Measurements from ENCODE around the gene ARL8A.
"Not testable (repeated sequence)": the region's sequence is repeated elsewhere in the genome, so short reads cannot be mapped to it uniquely, and the experiment has no call there.

Gene ARL8A

DNA sequence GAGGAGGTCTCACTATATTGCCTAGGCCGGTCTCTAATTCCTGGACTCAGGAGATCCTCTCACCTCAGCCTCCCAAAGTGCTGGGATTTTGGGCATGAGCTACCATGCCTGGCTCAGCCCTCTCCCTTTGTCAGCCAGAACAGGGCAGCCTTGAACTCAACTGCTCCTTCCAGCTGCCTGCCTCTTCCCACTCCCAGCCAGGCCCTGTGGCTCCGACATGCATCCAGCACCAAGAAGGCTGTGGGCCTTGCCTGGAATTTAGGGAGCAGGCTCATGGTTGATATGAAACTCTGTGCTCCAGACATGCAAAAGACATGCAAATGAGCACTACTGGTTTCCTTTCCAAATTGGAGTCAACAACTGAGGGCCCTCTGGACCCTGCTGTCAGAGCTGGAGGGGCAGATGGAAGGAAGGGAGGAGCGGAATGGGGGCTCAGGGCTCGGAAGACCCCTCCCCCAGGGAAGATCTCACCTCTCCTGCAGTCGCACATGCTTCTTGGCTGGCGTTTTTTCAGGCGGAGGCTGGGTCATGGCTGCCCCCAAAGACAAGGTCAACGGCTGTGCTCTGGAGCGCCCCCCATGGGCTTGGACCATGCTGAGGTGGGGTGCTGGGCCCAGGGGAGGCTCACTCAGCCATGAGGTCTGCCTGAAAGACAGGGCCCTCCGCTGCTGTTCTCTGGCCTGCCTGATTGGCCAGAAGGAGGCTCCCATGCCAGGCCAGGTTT lies 14.4 kb upstream of the ARL8A start:
- no peak for DNase-seq (ENCODE audit: low read depth in 2 of 2)

DNA sequence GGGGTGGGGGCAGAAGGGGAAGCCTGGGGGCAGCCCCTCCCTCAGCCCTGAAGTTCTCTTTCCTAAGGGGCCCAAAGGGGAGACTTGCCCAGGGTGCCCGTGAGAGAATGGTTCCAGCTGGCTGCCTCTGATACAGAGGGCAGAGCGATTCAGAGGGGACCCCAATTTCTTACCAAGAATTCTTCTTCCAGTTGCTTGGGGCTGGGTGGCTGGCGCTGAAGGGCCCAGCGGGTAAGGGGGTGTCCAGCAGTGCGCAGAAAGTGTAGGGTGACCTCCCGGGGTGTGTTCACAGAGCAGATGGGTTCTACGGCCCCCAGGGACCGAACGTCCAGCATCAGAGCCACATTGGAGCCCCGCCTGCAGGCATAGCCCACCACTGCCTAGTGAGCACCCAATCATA lies 13.4 kb upstream of the ARL8A start:
- DNase-seq (ENCODE audit: low read depth in 2 of 2): no peak

DNA sequence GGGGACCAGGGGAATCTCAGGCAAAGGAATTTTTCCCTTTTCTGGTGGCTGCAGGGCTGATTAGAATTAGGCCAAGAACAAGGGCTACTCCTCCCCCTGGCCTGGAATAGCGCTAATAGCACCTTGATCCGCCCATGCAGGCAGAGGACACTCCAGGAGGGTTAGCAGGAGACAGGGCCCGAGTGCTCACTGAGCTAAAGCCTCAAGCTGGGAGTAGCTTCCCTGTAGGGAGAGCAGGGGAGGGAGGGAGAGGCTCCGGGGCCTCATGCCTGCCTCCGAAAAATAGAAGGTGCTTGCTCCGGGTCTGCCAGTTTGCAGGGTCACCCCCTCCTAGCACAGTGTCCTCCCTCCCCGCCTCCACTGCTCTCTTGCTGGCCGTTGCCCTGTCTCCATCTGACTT lies 12.1 kb upstream of the ARL8A start:
- DNase-seq (ENCODE audit: low read depth in 2 of 2): no peak

DNA sequence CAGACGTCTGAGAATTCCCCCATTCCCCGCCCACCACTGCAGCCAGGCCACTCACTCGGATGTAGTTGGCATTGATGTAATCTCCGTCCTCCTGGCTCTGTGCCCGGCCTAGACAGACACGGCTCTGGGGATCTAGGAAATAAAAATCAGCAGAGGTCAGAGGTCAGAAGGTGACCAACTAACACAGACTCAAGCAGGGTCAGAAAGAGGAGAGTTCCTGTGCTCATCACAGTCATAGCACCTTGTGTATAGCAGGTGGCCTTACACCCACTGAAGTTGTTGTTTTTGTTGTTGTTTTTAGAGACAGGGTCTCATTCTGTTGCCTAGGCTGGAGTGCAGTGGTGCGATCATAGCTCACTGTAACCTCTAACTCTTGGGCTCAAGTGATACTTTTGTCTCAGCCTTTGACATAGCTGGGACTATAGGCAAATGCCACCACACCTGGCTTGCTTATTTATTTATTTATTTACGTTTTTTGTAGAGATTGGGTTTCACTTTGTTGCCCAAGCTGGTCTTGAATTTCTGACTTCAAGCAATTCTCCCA lies 11.0 kb upstream of the ARL8A start:
- DNase-seq (ENCODE audit: low read depth in 2 of 2): no peak

DNA sequence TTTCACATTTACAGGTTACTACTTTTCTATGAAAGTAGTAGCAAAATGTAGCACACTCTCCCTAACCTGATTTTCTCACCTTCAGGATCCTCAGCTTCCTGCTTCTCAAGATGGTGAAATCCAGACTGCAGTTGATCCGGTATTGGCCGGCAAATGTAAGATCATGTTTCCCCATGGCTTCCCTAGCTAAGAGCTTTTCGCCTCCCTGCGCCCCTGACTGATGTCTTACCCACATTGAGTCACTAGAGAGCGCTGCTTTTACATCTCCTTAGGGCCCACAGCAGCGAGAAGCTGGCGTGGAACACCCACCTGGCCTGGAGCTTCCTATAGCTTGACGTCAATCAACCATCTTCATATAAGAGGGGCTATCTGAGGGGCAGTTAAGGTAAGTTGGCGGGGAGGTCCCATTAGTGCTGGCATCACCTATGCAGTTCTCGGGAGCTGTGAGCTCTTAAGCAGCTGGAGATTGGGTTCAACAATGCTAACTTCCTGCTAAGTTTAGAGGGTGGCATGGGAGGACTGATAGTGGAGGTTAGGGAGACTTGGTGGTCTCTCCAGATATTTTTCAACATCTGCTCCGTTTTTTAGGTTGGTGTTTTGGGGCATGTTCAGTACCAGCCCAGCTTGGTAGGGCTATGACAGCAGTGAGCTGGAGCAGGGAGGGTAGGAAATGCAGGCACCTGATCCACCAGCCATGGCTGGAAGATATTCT lies 10.4 kb upstream of the ARL8A start:
- DNase-seq (ENCODE audit: low read depth in 2 of 2): no peak

DNA sequence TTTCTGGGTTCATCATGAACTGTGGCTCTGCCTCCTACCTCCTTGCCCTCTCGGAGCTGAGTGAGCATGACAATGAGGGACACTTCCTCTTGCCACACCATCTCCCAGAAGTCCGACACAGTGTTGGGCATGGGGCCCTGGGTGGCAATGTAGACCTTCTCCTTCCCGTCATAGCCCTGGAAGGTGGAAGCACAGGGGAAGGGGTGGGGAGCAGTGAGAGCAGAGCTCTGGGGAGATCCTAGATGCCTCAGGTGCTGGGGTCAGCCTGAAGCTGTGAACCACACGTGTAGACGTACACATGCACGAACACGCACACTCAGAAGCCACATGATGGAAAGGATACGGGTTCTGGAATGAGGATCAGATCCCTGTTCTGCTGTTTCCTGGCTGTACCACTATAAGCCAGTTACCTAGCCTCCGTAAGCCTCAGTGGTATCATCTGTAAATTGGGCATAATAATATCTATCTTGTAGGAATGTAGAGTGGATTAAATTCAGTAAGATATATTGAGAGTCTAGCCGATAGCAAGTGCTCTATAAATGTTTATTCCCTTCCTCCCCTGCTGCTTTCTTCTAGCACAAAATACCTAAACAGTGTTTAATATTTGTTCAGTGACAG lies 9.7 kb upstream of the ARL8A start:
- no peak for DNase-seq (ENCODE audit: low read depth in 2 of 2)

DNA sequence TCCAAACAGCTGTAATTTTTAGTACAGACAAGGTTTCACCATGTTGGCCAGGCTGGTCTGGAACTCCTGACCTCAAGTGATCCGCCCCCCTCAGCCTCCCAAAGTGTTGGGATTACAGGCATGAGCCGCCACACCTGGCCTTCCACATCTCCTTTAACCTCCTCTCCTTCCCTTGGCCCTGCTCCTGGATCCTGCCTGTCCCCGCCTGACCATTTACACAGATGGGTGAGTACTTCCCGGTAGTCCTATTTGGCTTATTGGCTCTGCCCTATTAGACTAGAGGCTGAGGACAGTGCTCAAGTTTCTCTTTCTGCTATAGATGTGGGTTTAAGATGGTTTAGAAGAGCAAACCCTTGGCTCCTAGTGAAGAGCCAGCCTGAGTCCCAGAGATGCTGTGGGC lies 8.7 kb upstream of the ARL8A start:
- no peak for DNase-seq (ENCODE audit: low read depth in 2 of 2)

DNA sequence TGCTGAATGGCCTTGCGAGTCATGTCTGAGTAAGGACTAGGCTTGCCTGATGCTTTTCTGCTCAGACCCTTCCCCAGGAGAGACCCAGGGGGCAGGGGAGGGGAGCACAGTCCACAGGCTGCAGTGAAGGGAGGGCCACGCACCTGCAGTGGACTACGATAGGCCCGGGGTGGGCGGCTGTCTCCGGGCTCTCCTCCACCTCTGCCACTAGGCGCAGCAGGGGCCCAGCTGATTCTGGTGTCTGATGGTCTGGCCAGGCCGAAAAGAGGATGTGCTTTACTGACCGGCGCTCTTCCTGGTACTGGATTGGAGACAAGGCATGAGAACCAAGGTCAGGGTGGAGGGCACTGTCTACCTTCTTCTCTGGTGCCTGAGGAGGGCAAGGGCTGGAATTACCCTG lies 7.9 kb upstream of the ARL8A start:
- DNase-seq (ENCODE audit: low read depth in 2 of 2): no peak

DNA sequence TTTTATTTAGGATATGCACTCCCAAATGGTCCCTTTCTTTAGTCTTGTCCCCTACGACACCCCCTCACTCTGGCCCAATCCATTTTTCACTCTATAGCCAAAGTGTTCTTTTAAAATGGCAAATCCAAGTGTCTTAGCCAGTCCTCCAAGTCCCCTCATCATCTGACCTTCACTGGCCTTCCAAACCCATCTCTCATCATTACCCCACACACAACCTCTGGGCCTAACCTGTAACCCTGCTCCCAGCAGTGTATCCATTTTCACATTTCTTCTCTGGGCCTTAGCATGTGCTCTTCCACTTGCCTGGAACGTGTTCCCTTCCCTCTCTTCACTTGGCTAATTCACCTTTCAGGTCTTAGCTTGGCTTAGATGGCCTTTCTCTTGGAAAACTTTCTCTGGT lies 6.5 kb upstream of the ARL8A start:
- no peak for DNase-seq (ENCODE audit: low read depth in 2 of 2)

DNA sequence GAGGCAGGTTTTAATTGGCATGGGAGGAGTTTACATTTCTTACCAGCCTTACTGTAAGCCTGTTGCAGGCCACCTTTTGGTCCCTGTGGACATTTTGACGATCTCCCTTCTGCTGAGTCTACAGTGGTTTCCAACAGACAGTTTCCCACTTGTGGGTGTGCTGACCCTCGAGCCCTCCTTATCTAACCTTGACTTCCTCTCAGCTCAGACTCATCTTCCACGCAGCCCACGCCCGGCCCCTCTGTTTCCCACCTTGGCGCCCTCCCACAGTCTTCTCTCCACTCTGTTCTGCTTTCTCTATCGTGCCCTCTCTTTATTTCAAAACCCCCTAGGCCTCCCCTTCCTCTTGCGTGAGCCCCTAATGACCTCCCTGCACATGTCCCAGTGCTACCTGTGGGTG lies 6.1 kb upstream of the ARL8A start:
- no peak for DNase-seq (ENCODE audit: low read depth in 2 of 2)

DNA sequence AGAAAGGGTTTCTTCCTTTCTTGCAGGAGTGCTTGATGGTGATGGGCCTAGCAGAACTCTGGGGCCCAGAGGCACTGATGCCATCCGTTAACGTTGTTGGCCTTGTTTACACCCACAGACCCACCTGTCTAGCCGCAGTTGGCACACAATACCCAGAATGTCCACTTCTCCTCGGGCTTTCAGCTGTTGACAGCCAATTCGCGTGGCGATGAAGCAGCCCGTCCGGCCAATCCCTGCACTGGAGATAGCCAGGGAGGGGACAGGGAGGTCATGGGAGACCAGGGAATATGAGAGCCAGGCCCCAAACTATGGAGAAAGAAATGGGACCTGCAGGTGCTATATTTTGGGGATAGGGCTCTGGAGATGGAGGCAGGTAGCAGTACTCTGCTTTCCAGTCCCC lies 5.7 kb upstream of the ARL8A start:
- no peak for DNase-seq (ENCODE audit: low read depth in 2 of 2)

DNA sequence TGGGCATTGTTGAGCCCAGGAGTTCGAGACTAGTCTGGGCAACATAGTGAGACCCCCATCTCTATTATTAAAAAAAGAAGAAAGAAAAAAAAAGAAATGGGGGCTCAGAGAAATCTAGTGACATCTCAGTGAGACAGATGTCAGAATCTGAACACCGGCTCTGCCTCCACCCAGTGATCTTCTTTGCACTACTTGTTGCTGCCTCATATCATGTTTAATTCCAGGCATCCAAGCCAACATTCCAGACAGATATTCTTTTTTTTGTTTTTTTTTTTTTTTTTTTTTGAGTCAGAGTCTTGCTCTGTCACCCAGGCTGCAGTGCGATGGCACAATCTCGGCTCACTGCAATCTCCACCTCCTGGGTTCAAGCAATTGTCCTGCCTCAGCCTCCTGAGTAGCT lies 5.0 kb upstream of the ARL8A start:
- DNase-seq (ENCODE audit: low read depth in 2 of 2): no peak

DNA sequence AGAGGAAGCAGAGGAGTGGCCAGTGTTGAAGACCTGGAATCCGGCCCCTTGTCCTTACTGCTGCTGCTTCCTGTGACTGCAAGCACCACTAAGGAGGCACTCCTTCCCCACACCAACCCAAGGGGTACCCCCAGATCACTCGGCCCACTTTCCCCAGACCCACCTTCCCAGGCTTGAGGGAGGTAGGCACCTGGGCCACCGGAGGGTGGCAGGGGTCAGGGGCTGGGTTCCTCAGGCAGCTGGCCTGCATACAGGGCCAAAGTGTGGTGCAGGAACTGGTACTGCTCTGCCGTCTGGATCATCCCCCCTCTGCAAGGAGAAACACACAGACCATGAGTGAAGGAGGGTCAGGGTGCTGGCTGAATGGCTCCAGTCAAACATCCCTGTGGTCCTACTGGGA lies 3.9 kb upstream of the ARL8A start:
- no peak for DNase-seq (ENCODE audit: low read depth in 2 of 2)

DNA sequence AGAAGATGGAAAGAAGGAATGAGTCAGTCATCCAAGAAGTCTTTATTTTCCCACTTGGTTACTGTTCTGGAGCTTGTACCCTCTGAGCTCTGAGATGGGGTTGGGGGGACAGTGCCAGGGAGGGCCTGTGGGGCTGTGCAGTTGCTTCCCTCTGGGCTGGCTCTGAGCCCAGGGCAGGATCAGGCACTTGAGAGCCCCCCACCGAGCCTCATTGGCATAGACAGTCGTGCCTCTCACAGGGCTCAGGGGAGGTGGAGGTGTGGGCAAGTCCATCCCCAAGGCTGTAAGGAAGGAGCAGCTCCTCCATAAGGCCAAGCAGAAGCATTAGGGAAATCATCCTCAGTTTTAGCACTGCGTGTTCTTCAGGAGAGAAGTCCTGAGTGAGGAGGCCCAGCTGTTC lies 2.5 kb upstream of the ARL8A start:
- DNase-seq (ENCODE audit: low read depth in 2 of 2): no peak

DNA sequence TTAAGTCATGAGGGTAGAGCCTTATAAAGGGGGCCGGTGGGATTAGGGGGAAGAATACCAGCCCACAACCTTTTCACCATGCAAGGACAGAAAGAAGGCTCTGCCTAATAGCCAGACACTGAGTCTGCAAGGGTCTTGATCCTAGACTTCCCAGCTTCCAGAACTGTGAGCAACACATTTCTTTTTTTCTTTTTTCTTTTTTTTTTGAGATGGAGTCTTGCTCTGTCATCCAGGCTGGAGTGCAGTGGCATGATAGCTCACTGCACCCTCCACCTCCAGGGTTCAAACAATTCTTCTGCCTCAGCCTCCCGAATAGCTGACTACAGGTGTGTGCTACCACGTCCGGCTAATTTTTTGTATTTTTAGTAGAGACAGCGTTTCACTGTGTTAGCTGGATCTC lies 1.7 kb upstream of the ARL8A start:
- DNase-seq (ENCODE audit: low read depth in 2 of 2): no peak

DNA sequence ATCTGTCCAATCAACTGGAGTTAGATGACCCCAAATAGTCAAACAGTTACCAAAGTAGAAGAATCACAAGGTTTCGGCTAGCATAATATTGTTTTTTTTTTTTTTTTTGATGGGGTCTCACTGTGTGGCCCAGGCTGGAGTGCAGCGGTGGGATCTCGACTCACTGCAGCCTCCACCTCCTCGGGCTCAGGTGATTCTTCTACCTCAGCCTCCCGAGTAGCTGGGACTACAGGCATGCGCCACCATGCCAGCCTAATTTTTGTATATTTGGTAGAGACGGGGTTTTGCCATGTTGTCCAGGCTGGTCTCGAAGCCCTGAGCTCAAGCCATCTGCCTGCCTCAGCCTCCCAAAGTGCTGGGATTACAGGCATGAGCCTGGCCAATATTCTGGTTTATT lies 1.2 kb upstream of the ARL8A start:
- DNase-seq (ENCODE audit: low read depth in 2 of 2): not testable (repeated sequence)

DNA sequence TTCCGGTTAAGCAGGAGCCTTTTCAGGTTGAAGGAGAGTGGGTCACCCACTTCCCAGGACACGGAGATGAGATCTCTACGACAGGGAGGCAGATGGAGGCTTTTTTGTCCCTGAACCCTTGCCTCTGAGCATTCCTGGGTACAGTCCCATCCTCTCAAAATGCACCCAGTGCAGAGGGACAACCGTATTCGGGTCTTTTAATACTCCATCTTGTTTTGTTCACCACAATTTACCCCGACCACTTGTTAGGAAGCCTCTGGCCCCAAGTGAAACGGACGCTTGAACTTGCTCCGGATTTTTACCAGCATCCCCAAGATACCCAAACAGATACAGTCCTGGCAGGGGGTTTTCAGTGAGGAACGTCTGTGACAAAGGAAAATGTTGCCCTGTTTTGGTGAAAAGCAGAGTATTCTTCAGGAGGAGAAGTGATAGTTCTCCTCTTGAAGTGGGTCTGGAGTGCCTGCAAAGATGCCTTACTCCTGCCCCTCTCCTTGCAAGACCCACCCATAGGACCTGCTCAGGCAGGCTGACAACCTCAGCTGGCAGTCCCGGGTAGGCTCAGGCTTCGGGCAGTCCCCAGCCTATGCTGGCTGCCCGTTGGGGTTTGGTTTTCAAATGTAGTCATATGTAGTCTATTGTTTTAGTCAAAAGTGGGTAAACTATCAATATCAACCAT lies 669 bp upstream of the ARL8A start:
- no peak for DNase-seq (ENCODE audit: low read depth in 2 of 2)

DNA sequence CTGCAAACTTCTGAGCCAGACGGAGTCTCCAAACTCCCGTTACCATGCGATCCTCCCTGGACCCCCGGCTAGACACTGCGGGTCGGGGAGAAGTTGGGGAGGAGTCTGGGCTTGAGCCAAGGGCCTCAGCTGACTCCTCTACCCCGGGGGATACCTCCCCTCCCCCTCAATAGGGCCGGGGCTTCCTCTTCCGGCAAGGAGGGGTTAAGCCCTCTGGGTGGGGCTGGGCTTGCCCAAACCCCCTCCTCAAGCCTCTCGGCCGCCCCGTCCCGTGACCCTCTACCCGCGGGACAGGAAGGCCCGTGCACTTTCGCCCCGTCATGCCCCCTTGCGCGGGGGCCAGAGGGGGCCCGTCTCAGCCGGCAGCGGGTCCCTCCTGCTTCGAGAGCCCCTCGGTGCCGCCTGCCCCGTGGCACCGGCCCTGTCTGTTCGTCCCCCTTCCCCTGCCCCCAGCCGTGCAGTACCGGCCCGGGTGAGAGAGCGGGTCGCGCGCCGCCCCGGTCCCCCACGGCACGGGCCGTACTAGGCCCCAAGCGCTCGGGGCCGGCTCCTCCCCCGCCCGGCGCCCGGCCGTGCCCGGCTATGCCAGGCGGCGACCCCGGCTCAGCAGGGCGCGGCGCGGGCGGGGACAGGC lies 652 bp downstream of the ARL8A start:
- no peak for DNase-seq (ENCODE audit: low read depth in 2 of 2)

DNA sequence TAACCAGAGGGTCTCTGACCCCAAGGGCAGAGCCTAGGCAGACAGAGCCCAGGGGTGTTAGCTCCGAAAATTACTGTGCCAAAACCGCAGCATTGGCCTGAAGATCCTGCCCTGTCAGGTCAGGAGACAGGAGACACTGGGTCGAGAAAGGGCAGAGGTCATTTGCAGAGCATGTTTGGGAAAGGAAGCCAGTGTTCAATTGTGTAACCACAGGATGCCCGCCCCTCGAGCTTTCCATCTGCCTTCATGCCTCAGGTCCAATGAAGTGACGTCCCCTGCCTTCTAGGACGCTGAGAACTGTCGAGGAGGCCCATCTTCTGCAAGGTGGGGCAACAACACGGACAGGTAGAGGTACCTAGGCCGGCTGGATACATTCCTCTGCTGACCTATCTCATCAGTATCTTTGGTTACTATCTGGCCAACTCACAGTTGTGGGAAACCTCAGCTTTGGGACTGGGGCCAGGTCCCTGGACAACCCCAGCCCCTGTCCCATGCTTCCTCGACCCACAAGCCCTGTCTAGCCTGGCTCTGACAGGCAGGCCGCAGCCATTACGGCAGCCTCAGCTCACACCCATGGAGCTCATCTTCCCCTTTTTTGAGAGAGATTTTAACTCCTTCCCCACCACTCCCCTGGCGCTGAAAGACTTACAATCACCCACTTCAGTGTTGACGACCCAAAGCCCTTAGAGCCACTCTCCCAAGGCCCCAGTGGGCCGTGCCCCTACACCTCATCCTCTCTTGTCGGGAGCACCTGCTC lies 1.3 kb downstream of the ARL8A start:
- no peak for DNase-seq (ENCODE audit: low read depth in 2 of 2)

DNA sequence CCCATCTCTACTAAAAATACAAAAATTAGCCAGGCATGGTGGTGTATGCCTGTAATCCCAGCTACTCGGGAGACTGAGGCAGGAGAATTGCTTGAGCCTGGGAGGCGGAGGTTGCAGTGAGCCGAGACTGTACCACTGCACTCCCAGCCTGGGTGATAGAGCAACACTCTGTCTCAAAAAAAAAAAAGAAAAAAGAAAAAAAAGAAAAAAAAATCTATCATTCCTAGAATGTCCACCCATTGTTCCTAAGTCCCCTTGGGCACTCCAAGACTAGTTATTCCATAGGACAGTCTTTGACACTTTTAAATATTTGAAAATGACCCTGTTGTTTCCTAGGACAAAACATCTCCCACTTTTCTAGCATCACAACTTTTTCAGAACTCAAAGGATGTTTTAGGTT lies 3.1 kb downstream of the ARL8A start:
- DNase-seq (ENCODE audit: low read depth in 2 of 2): not testable (repeated sequence)

DNA sequence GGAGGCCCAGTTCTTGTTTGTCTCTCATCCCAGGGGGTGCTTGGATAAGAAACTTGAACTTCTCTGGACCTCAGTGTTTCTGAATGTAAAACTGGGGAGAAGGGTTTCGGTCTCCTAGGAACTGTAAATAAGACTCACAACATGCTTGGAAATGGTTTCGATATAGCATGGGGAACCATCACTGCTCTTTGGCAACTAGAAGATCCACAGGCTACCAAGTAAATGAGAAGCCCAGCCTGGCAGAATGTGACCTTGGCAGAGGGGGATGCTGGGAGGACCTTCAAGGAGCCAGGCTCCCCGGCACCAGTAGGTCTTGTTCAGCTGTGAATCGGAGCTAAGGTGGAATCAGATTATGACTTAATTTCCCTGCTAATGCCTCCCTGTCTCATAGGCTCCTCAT lies 3.7 kb downstream of the ARL8A start:
- DNase-seq (ENCODE audit: low read depth in 2 of 2): no peak
